HG03159 (cell line): ENCODE measurements around the gene KCNQ1.

Source experiments
- ATAC-seq: cut with Tn5 transposase; IDR thresholded peaks from one replicate; pipeline ENCODE4 v1.9.1; 2021; ENCODE audit warnings: mild to moderate bottlenecking, moderate library complexity; ENCODE audit not compliant: unreplicated experiment

The KCNQ1 gene

DNA sequence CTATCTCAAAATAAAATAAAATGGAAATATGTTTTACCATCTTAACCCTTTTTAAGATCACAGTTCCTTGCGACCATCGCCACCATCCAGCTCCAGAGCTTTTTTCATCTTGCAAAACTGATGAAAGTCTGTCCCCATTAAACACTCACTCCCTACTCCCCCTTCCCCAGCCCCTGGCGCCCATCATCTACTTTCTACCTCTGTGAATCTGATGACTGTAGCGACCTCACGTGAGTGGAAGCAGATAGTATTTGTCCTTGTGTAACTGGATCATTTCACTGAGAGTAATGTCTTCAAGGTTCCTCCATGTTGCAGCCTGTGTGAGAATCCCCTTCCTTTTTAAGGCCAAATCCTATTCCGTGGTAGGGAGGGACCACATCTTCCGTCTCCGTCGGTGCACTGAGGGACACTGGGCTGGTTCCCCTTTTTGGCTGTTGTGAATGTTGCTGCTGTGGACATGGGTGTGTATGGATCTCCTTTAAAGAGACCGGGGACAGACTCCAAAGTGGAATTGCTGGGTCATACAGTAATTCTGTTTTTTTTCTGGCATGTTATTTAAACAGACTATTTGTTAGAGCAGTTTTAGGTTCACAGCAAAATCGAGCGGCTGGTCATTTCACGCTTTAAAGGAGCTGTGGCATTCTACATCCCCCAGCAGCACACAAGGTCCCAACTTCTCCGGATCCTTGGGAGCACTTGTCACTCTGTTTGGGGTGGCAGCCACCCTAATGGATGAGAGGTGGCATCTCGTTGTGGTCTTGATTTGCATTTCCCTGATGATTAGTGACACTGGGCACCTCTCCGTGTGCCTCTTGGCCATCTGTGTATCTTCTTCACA lies 120.0 kb downstream of the KCNQ1 start:
- ATAC-seq, result no peak

DNA sequence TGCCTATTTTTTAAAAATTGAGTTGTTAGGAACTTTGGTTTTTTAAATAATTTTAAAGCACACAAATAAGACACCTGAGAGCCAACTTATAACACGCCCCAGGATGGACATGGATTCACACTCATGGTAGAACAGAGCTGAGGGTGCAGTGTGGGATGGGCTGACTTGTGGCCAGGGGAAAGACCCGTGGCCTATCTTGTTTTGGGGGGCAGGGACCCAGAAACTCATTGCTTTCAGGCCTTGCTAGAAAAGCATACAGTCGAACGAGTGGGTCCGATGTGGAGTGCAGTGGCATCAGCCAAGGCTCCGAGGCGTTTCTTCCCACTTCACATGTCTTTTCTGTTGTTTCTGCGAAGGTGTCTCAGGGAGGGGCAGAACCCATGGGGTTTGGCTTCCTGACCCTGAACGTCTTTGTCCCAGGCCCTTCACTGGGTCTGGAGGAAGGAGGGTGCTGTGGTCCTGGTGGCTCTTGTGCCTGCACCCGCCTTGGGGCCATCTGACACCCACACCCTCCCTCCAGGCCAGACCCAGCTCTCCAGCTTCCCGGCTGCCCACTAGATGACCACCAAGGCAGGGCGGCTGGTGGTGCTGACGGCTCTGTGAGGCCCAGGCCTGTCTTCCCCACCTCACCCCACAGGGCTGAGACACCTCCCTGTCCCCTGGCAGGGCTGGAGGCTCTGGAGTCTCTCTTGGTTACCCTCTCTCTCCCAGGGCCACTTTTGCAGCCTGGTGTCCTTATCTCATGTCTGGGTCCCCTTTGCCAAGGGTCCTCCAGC lies 120.8 kb downstream of the KCNQ1 start:
- ATAC-seq, result no peak

DNA sequence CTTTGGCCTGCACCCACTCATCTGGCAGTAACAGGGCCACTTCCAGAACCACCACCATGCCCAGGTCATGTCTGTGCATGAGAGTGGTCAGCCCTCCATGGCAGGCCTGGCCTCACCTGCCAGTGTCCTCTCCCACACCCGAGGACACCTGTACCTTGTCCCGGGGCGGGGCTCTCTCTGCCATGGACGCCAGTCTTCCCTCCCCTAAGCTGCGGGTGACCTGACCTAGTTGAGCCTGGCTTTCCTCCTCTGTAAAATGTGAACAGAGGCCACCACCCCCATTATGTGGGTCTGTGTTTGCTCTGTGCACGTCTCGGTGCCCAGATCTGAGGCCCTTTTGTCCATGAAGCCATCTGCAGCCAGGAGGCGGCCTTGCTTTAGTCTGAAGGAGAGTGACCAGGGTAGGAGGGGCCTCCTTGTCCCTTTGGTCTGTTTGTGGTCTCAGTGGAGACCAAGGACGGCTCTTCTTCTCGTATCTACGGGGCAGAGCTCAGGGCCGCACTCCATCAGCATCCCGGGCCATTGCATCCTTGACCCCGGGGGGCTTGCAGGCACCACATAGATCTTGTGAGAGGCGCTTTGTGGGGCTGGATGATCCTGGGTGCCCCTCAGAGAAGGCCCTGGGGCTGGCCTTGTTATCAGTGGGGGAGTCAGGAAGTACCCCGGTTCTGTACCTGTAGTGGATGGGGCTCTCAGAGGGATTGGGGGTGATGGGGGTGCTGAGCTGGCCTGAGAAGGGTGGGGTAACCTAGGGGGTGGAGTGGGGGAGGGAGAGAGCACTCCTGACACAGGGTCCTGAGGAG lies 121.6 kb downstream of the KCNQ1 start:
- ATAC-seq, result no peak

DNA sequence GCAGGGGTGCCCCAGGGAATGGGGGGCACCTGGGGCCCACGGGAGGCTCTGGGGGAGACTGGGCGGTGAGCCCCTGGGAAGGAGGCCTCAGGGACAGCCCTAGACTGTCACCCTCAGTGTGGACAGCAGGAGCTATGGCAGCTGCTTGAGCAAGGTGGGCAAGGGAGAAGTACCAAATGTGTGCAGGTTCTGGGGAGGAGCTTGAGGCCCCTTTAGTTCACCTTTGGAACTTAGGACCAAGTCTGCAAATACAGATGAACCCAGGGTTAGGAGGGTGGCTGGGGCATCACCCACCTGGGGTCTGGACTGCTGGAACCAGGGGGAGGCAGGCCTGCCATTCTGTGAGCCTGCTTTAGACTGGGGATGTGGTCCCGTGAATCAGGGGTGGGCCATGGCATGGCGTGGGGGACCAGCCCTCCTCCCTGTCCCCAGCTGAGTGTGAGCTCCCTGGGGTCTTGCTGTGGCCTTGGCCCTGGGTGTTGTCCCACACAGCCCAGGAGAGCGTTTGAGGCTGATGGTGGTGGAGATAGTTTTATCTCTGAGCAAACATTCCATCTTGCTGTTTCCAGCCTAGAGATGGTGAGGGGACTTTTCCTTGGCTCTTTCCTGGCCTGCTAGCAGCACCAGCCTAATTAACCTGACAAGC lies 122.3 kb downstream of the KCNQ1 start:
- no peak for ATAC-seq

DNA sequence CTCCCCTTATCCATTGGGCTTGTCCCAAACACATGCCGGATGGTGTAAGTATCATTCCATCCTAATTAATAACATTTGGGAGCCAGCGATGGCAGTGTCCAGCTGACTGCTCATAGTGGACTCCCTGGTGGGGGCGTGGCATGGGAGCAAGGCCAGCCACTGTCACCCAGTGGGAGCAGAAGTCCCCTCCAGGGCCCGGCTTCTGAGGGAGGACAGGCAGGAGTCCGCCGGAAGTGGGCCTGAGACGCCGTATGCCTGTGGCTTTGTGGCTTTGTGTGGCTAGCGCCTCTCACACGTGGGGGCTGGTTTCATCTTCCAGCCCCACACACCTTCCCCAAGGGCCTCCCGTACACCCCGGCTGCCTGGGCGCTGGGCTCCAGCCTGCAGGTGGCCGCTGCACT lies 124.5 kb downstream of the KCNQ1 start:
- no peak for ATAC-seq

DNA sequence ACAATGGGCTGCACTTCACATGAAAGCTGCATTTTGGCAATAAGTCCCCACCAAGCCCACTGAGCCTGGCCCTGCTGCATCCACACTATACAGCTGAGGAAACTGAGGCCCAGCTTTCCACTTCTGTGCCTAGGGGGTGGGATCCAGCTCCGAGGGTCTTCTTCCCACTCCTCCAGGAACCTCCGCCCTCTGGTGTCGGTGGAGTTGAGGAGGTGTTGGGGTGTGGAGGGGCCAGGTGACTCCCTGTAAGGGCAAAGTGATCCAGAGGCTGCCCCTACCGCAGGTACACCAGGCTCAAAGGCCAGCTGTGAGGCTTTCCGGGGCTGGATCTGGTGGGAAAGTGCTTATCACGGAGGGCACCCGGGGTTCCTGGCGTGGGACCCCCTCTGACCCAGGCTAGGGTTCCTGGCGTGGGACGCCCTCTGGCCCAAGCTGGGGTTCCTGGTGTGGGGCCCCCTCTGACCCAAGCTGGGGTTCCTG lies 125.0 kb downstream of the KCNQ1 start:
- ATAC-seq, result no peak

DNA sequence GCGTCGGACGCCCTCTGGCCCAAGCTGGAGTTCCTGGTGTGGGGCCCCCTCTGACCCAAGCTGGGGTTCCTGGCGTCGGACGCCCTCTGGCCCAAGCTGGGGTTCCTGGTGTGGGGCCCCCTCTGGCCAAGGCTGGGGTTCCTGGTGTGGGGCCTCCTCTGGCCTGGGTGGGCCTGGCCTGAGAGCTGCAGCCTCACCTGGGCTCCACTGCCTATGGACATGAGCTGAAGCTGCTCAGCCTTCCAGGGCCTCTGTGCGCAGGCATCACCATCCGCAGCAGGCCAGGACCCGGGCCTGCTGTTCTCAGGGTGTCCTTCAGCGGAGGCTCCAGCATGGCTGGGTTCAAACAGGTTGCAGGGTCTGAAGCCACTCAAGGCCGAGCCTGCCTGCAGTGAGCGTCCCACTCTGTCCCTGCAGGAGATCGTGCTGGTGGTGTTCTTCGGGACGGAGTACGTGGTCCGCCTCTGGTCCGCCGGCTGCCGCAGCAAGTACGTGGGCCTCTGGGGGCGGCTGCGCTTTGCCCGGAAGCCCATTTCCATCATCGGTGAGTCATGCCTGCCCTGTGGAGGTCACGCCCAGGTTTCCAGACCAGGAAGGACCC lies 125.5 kb downstream of the KCNQ1 start:
- no peak for ATAC-seq

DNA sequence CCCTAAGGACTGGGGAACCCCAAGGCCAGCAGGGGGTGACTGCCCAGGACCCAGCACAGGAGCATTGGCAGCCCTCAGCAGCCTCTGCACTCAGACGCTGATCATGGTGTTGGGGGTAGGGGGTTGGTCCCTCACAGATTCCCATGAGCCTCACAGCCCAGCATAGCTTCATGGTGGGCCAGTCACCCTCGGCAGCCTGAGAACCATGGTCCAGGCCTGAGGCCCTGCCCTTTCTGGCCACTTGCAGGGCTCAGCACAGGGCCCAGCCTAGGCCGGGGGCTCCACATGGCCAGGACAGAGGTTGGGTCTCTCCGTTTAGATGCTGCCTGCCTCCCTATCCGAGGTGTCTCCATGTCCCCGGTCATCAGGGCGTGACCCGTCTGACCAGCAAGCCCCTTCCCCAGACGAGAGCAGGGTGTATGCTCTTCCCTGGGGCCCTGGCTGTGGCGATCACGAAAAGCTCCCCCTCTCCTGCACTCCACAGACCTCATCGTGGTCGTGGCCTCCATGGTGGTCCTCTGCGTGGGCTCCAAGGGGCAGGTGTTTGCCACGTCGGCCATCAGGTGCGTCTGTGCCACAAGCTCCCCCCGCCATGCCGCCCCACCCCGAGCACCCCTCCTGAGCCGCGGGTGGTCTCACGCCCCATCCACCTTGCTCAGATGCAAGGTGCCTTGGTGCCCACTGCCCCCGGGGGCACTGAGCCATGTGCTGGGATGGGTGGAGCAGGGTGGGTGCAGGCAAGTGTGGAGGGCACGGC lies 126.2 kb downstream of the KCNQ1 start:
- ATAC-seq, result no peak

DNA sequence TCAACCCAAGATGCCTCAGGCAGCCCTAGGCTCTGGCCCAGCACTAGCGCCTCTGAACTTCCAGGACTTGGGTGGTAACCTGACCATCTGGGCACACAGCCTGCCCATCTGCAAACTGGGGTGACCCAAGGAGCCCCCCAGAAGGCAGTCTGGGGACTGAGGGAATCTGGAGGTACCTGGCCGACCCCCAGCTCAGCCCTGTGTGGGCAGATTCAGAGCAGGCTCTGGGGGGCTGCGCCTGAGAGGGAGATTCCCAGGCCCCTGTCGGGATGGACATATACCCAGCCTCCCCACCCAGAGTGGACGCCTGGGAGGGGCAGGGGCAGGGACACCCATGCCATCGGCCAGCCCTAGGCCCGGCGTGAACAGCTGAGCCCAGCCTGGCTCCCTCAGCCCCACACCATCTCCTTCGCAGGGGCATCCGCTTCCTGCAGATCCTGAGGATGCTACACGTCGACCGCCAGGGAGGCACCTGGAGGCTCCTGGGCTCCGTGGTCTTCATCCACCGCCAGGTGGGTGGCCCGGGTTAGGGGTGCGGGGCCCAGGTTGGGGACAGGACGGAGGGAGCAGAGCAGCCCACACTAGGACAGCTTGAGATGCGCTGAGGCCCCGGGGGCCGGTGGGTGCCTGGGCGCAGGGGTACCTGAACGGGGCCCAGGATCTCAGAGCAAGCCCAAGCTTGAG lies 126.9 kb downstream of the KCNQ1 start:
- ATAC-seq, result no peak

DNA sequence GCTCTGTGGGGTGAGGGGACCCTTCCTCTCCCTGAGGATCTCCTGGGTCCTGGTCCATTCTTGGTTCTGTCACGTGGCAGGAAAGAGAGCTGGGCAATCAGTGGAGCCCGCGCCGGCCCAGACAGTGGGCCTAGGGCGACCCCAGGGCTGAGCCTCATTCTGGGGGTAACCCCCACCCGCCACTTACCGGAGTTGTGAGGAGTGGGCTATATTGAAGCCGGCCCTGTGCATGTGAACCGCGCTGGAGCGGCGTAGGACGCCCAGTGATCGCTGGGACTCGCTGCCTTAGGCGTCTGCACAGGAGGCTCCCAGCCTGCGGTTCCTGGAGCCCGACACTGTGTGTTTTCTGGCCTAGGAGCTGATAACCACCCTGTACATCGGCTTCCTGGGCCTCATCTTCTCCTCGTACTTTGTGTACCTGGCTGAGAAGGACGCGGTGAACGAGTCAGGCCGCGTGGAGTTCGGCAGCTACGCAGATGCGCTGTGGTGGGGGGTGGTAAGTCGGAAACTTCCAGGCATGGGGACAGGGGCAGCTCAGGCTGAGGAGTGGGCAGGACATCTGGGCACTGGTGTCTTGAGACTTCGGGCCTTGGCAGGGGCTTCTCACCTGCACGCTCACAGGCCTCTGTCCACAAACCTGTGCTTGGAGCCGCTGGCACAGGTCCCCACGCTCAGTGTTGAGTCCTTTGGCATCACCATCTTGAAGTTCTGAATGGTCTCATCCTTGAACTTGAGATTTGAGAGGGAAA lies 127.9 kb downstream of the KCNQ1 start:
- ATAC-seq, result no peak

DNA sequence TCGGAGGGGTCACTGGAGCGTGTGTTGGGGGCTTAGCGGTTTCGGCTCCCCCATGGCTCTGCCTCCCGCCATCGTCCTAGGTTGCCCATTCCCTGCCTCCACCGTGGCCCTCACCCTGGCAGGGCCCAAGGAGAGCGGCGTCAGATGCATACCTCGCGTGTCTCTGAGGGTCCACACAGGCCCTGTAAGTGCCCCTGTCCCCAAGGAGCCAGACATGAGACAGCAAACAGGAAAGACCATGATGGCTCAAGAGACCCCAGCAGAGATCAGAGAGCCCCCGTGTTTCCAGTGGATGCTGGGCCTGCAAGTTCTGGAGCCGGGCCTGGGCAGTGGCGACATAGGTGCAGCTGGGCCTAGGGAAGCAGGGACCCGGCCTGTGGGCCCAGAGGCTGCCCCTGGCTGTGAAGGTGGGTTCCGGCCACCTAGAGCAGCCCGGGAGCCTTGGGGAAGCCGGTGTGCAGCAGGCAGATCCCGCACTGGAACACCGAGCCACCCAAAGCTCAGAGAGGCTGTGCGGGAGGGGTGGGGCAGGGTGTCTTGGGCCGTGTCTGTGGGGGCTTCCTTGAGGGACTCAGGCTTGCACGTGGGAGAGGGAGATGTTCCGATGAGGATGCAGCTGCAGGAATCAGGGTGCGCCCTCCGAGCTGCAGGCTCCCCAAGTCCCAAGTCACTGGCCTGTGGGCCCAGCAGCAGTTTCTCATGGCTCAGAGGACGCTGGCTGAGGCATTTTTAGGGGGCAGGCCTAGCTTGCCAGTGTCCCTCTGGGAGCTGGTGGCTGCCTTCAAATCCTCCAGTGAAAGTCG lies 128.6 kb downstream of the KCNQ1 start:
- ATAC-seq, result no peak

DNA sequence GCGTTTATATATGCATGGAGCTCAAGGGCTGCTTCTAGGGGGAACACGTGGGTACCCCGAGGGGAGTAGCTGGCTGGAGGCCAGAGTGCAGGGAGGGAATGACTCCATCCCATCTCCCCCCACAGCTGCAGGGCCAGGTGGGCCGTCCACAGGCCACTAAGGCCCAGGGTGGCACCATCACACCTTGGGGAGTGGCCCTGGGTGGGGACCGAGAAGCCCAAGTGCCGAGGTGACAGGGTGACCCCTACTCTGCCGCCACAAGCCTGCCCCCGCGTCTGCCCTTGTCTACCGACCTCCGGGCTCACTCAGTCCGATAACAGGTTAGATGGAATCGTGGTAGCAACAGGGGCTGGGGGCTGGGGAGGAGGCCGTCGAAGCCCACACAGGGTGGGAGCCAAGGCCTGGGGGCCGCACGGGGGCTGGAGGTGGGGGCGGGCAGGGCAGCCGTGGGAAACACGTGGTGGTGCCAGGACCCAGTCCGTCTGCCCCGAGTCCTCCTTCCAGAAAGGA lies 129.3 kb downstream of the KCNQ1 start:
- ATAC-seq, result no peak

DNA sequence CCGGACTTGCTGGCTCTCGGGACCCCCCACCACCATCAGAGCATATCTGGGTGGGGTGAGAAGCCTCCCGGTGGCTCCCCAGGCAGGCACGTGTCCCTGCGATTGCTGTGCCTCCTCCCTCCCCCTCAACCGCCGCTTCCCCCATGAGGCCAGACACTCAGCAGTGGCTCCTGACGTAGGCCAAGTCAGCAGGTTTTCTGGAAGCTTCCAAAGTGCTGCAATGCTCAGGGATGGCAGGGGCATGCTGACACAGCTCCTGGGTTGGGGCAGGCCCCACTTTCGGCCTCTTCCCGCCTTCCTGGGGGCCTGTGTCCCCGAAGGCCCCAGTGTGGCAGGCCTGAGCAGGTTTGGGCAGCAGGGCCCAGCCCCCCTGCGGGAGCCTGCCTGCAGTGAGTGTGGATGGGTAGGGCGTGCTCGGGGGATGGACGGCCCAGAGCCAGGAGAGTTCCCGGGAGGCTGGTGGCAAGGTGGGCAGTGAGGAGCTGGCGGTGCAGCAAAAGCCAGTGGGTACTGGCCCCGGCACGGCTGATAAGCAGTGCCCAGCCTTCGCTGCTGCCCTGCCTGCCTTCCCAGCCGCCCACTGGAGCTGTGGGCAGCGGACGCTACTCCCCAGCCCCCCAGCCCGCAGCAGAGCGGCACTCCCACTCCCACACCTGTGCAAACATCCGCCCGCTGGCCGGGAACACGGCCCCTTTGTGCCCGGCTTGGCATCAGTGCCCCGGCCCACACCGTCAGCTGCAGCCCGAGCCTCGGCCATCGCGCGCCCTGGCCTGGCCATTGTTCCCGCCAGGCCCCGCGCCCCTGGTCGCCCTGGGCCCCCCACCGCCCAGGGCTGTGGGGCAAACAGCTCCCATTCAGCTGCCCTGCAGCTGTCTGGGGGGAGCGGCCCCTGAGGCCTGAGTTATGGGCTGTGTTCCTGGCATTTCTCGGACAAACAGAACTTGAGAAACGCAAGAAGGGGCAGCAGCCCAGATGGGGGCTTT lies 130.0 kb downstream of the KCNQ1 start:
- ATAC-seq, result no peak

DNA sequence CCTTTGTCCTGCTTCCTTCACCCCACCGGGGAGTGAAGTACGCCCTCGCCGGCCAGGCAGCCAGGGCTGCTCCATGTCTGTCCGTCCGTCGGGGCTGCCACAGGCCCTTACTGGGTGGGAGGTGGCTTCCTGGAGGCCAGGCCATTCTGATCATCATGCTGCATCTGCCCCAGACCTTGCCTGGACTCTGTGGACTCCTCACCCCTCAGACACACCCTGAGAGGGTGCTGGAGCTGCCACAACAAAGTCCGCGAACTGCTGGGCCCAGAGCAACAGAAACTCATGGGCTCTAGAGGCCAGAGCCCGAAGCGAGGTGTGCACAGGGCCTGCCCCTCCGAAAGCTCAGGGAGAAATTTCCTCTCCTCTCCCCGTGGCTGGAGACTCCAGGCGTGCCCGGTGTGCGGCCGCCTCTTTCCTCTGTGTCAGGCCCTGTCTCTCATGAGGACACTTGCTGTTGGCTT lies 130.8 kb downstream of the KCNQ1 start:
- no peak for ATAC-seq

DNA sequence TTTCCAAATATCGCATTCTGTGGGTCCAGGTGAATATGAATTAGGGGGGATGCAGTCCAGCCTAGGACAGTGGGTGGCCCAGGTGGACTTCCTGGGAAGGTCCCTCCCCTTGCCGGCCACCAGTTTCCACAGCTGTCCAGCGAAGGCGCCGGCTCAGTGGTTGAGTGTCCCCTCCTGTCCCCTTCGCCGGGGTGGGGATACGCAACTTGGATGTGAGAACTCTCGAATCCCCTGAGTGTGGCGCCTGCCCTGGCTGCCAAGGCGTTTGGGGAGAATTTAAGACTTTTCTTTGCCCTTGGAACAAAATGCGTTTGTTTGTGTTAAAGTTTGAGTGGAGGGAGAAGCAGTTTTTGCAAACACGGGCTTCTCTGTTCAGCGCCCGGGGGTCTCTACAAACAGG lies 131.3 kb downstream of the KCNQ1 start:
- ATAC-seq, result no peak

DNA sequence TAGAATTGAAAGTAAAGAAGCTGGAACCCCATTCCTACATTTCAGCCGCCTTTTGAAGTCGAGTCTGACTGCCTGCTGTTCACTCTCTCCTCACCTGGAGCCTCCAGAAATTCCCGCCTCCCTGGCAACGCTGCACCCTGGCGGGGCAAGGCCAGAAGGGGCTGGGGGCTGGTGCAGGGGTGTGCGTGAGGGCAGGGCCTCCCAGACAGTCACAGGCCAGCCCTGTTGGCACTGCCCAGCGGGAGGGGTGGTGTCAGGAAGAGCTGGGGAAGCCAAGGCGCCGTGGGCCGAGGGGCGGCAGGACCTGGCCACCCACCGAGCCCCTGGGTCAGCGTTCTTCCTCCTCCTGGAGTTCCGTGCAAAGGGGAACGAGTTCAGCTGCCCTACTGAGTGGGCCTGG lies 131.7 kb downstream of the KCNQ1 start:
- ATAC-seq, result no peak
